ENCODE results near the gene OTOF. TPM values are rescaled to one million over a fixed set of nuclear protein-coding genes. Genes with fewer than 3 reads are reported as not detected.

The OTOF gene
- total RNA-seq, 5 donors from 2014 or later (not counting 1 experiment from before 2014, with no cell fraction given): 0.20 to 2.8 (median 0.45) TPM

DNA sequence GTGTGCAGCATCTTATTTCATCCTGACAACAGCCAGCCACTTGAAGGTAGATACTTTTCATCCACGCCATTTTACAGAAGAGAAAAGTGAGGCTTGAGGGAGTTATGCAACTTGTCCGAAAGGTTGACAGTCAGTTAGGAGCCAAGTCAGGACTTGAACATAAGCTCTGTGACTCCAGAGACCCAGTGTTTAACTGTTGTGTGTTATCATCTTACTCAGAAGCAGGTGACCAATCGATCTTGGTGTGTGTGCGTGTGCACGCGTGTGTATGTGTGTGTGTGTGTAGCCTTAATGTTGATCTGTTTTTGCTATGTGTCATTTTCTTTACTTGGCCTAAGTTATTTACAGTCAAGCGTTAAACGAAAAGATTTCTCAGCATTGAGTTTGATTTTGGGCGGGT is 54.2 kb downstream of the OTOF start:
- no peaks in the 10 kb centered on the region for H3K9me3 ChIP-seq
- no peaks in the 10 kb centered on the region for H3K27me3 ChIP-seq (replicated peaks in 1 of 2; ENCODE audit: control insufficient read depth in 2 of 2, extremely low read depth in 1 of 2, insufficient read depth in 2 of 2, low read length in 1 of 2)
- Mint-ChIP-seq H3K9me3 (peaks cover 0 to 3% (median 0%) of the 10 kb centered on the region in 3 donors), H3K27ac (no peak overlapping the region), H3K4me1 (no peaks in the 10 kb centered on the region), H3K27me3 (peaks cover 0 to 3% of the 10 kb centered on the region in 2 donors), H3K36me3 (no peaks in the 10 kb centered on the region), H3K4me3 (no peak overlapping the region)
- H3K4me1 ChIP-seq (ENCODE audit: control insufficient read depth in 1 of 2, extremely low read depth in 1 of 2, insufficient read depth in 2 of 2, low read length in 2 of 2): no peaks in the 10 kb centered on the region
- ATAC-seq (replicated peaks in 1 of 4) (no peak), DNase-seq (no peak)
- H3K4me3 ChIP-seq (ENCODE audit: control insufficient read depth in 1 of 2, extremely low read depth in 1 of 2, low read length in 1 of 2): no peak overlapping the region
- H3K27ac ChIP-seq (ENCODE audit: low read length): no peak overlapping the region
- CTCF ChIA-PET: no interaction called here
- POLR2A ChIA-PET: no interaction called here
- WGBS (ENCODE audit: insufficient coverage): 92% methylated on average over 6 of the region's 9 CpGs
- H3K36me3 ChIP-seq (ENCODE audit: control insufficient read depth in 2 of 2, extremely low read depth in 1 of 2, insufficient read depth in 1 of 2, low read length in 1 of 2): no peaks in the 10 kb centered on the region

DNA sequence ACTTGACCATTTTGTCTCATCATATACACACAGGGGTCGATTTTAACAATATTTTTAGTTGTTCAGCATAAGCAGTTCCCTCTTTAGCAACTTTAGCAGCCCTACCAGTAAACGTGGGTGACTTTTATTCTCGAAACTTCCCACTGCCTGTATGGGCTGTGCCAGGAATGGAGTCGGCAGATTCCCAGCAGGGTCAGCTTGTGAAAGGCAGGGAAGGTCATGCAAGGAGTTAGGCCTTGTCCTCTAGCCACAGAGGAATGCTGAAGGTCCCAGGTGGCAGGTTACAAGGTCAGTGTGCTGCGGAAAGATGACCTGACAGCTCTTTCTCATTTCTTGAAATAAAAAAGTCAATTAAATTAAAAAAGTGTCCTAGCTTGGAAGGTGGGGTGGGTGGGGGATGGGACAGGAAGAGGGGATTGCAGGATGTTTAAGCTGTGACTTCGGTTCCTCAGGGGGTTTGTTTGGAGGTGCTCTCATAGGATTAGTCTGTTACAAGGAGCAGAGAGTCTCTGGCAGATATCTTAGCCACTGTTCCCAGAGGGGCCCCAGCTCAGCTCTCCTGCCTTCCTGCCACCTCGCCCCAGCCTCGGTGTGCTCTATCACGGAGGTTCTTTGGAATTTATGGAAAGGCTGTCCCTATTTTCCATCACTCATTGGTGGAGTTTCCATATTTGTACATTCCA is 54.8 kb downstream of the OTOF start:
- Histone ChIP-seq H3K4me1 (ENCODE audit: control insufficient read depth in 1 of 2, extremely low read depth in 1 of 2, insufficient read depth in 2 of 2, low read length in 2 of 2) (no peaks in the 10 kb centered on the region), H3K36me3 (ENCODE audit: control insufficient read depth in 2 of 2, extremely low read depth in 1 of 2, insufficient read depth in 1 of 2, low read length in 1 of 2) (no peaks in the 10 kb centered on the region), H3K9me3 (no peaks in the 10 kb centered on the region), H3K4me3 (ENCODE audit: control insufficient read depth in 1 of 2, extremely low read depth in 1 of 2, low read length in 1 of 2) (no peak overlapping the region), H3K27ac (ENCODE audit: low read length) (no peak overlapping the region), H3K27me3 (replicated peaks in 1 of 2; ENCODE audit: control insufficient read depth in 2 of 2, extremely low read depth in 1 of 2, insufficient read depth in 2 of 2, low read length in 1 of 2) (peaks cover 0 to 2% of the 10 kb centered on the region in 2 experiments)
- ChIA-PET POLR2A (no interaction called here), CTCF (no interaction called here)
- Mint-ChIP-seq H3K27me3 (peaks cover 0 to 3% of the 10 kb centered on the region in 2 donors), H3K27ac (no peak overlapping the region), H3K4me3 (no peak overlapping the region), H3K9me3 (peaks cover 0 to 3% (median 0%) of the 10 kb centered on the region in 3 donors), H3K36me3 (no peaks in the 10 kb centered on the region), H3K4me1 (no peaks in the 10 kb centered on the region)
- no peak for DNase-seq
- WGBS (ENCODE audit: insufficient coverage): 68% methylated on average over 4 of the region's 9 CpGs
- no peak for ATAC-seq (replicated peaks in 1 of 4)

DNA sequence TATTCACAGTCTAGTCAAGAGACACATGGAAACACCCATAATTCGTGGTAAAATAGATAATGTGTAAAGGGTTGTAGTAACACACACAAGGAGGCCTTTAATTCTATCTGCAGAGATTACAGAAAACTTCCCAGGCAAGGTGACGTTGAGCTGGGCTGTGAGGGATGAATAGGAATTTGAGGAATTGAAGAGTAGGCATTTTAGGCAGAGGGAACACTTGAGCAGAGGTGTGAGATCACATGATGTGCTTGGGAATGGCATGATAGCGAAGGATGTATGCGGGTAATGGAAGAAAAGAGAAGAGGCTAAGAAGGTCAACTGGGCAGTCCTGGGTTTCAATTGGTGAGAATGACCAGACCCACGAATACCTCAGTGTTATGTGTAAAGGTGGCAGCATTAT is 56.0 kb downstream of the OTOF start:
- Mint-ChIP-seq H3K9me3 (peaks cover 0 to 3% (median 0%) of the 10 kb centered on the region in 3 donors), H3K4me3 (no peak overlapping the region), H3K36me3 (no peaks in the 10 kb centered on the region), H3K27me3 (peaks cover 0 to 3% of the 10 kb centered on the region in 2 donors), H3K4me1 (no peaks in the 10 kb centered on the region), H3K27ac (no peak overlapping the region)
- Histone ChIP-seq H3K27ac (ENCODE audit: low read length) (no peak overlapping the region), H3K4me3 (ENCODE audit: control insufficient read depth in 1 of 2, extremely low read depth in 1 of 2, low read length in 1 of 2) (no peak overlapping the region), H3K4me1 (ENCODE audit: control insufficient read depth in 1 of 2, extremely low read depth in 1 of 2, insufficient read depth in 2 of 2, low read length in 2 of 2) (no peaks in the 10 kb centered on the region), H3K9me3 (no peaks in the 10 kb centered on the region), H3K36me3 (ENCODE audit: control insufficient read depth in 2 of 2, extremely low read depth in 1 of 2, insufficient read depth in 1 of 2, low read length in 1 of 2) (no peaks in the 10 kb centered on the region), H3K27me3 (replicated peaks in 1 of 2; ENCODE audit: control insufficient read depth in 2 of 2, extremely low read depth in 1 of 2, insufficient read depth in 2 of 2, low read length in 1 of 2) (peaks cover 0 to 4% of the 10 kb centered on the region in 2 experiments)
- DNase-seq (no peak), ATAC-seq (replicated peaks in 1 of 4) (no peak)
- 78% methylated on average over 5 of the region's 5 CpGs for WGBS (ENCODE audit: insufficient coverage)
- CTCF ChIA-PET: no interaction called here
- POLR2A ChIA-PET: no interaction called here

DNA sequence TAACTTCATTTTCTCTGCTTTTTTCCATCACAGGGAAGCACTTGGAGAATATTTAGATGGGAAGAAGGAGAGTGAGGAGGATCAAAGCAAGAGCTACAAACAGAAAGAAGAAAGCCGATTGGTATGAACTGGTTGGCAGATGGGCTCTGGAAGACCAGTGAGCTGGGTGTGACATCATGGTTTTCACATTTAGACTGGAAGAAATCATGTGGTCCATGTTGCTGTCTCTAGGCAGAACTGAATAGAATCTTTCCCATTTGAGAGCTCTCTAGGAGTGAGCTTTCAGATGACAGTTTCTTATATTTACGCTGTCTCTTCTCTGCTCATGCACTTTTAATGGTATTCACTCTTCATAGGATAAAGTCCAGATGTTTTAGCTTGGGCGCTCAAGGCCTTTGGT is 63.6 kb downstream of the OTOF start:
- Histone ChIP-seq H3K27ac (ENCODE audit: low read length) (no peak overlapping the region), H3K9me3 (no peaks in the 10 kb centered on the region), H3K36me3 (ENCODE audit: control insufficient read depth in 2 of 2, extremely low read depth in 1 of 2, insufficient read depth in 1 of 2, low read length in 1 of 2) (no peaks in the 10 kb centered on the region), H3K4me1 (ENCODE audit: control insufficient read depth in 1 of 2, extremely low read depth in 1 of 2, insufficient read depth in 2 of 2, low read length in 2 of 2) (no peaks in the 10 kb centered on the region), H3K4me3 (ENCODE audit: control insufficient read depth in 1 of 2, extremely low read depth in 1 of 2, low read length in 1 of 2) (no peak overlapping the region), H3K27me3 (replicated peaks in 1 of 2; ENCODE audit: control insufficient read depth in 2 of 2, extremely low read depth in 1 of 2, insufficient read depth in 2 of 2, low read length in 1 of 2) (peaks cover 0 to 4% of the 10 kb centered on the region in 2 experiments)
- no peak for ATAC-seq (replicated peaks in 1 of 4)
- 100% methylated on average over 3 of the region's 3 CpGs for WGBS (ENCODE audit: insufficient coverage)
- Mint-ChIP-seq H3K36me3 (no peaks in the 10 kb centered on the region), H3K4me3 (no peak overlapping the region), H3K27me3 (peaks cover 0 to 4% of the 10 kb centered on the region in 2 donors), H3K4me1 (peaks cover 7 to 9% (median 9%) of the 10 kb centered on the region in 3 donors), H3K27ac (no peak overlapping the region), H3K9me3 (no peaks in the 10 kb centered on the region)
- ChIA-PET CTCF (no interaction called here), POLR2A (no interaction called here)
- no peak for DNase-seq

DNA sequence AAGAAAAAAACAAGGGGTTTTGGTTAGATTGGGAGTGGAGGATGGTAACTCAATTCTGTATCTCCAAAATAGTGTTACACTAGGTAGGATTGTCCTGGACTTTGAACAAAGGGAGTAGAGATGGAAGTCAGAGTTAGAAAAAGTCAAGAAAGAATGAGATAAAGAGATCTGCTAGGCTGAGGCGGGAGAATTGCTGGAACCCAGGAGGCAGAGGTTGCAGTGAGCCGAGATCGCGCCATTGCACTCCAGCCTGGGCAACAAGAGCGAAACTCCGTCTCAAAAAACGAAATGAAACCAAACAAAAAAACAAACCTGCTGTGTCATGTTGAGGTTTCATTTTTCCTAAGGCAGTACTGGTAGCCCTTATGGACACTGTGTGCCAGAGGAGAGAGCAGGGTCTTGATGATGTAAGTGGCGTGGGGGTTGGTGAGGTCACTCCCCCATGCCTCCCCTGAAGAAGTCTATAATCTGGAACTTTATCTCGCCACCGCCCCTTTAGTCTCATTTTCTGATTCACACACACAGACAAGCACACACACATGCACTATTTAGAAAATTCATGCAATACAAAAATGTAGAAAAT is 65.7 kb downstream of the OTOF start:
- Histone ChIP-seq H3K9me3 (no peaks in the 10 kb centered on the region), H3K4me1 (ENCODE audit: control insufficient read depth in 1 of 2, extremely low read depth in 1 of 2, insufficient read depth in 2 of 2, low read length in 2 of 2) (no peaks in the 10 kb centered on the region), H3K27ac (ENCODE audit: low read length) (no peak overlapping the region), H3K4me3 (ENCODE audit: control insufficient read depth in 1 of 2, extremely low read depth in 1 of 2, low read length in 1 of 2) (peak overlapping the region in 1 of 2 donors; percentile 13), H3K27me3 (replicated peaks in 1 of 2; ENCODE audit: control insufficient read depth in 2 of 2, extremely low read depth in 1 of 2, insufficient read depth in 2 of 2, low read length in 1 of 2) (peaks cover 0 to 3% of the 10 kb centered on the region in 2 experiments), H3K36me3 (ENCODE audit: control insufficient read depth in 2 of 2, extremely low read depth in 1 of 2, insufficient read depth in 1 of 2, low read length in 1 of 2) (no peaks in the 10 kb centered on the region)
- ChIA-PET POLR2A (no interaction called here), CTCF (no interaction called here)
- peak in 1 of 4 experiments; percentile 9 for ATAC-seq (replicated peaks in 1 of 4)
- H3K36me3 Mint-ChIP-seq: no peaks in the 10 kb centered on the region
- H3K27me3 Mint-ChIP-seq: peaks cover 10 to 14% of the 10 kb centered on the region in 2 donors
- peak overlapping the region; percentile 59 to 69 (median 66) for H3K4me3 Mint-ChIP-seq
- 73% methylated on average over 4 of the region's 10 CpGs for WGBS (ENCODE audit: insufficient coverage)
- no peaks in the 10 kb centered on the region for H3K9me3 Mint-ChIP-seq
- H3K4me1 Mint-ChIP-seq: peaks cover 7 to 9% (median 9%) of the 10 kb centered on the region in 3 donors
- H3K27ac Mint-ChIP-seq: peak overlapping the region in 1 of 2 donors; percentile 2
- DNase-seq: no peak

DNA sequence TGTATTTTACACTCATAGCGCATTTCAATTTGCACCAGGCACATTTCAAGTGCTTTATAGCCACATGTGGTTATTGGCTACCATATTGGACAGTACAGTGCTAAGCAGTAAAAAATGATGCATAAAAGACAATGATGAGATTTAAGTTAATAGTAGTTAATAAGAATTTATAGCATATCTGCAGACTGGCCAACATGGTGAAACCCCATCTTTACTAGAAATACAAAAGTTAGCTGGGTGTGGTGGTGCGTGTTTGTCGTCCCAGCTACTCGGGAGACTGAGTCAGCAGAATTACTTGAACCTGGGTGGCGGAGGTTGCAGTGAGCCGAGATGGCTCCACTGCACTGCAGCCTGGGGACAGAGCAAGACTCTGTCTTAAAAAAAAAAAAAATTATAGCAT is 66.5 kb downstream of the OTOF start:
- WGBS (ENCODE audit: insufficient coverage): 93% methylated on average over 3 of the region's 6 CpGs
- H3K9me3 ChIP-seq: no peaks in the 10 kb centered on the region
- no peak overlapping the region for H3K27ac Mint-ChIP-seq
- DNase-seq (no peak), ATAC-seq (replicated peaks in 1 of 4) (no peak)
- H3K36me3 Mint-ChIP-seq: no peaks in the 10 kb centered on the region
- no peaks in the 10 kb centered on the region for H3K36me3 ChIP-seq (ENCODE audit: control insufficient read depth in 2 of 2, extremely low read depth in 1 of 2, insufficient read depth in 1 of 2, low read length in 1 of 2)
- H3K4me1 ChIP-seq (ENCODE audit: control insufficient read depth in 1 of 2, extremely low read depth in 1 of 2, insufficient read depth in 2 of 2, low read length in 2 of 2): no peaks in the 10 kb centered on the region
- H3K4me1 Mint-ChIP-seq: peaks cover 7 to 9% (median 9%) of the 10 kb centered on the region in 3 donors
- ChIA-PET CTCF (no interaction called here), POLR2A (no interaction called here)
- peak overlapping the region in 2 of 3 donors; percentile 66 to 69 for H3K4me3 Mint-ChIP-seq
- H3K4me3 ChIP-seq (ENCODE audit: control insufficient read depth in 1 of 2, extremely low read depth in 1 of 2, low read length in 1 of 2): no peak overlapping the region
- H3K27ac ChIP-seq (ENCODE audit: low read length): no peak overlapping the region
- H3K9me3 Mint-ChIP-seq: no peaks in the 10 kb centered on the region
- peaks cover 0 to 6% of the 10 kb centered on the region in 2 experiments for H3K27me3 ChIP-seq (replicated peaks in 1 of 2; ENCODE audit: control insufficient read depth in 2 of 2, extremely low read depth in 1 of 2, insufficient read depth in 2 of 2, low read length in 1 of 2)
- H3K27me3 Mint-ChIP-seq: peaks cover 14% of the 10 kb centered on the region in 2 donors

Data from T-cell (primary cell).